Measurements from ENCODE around the gene HPCA. TPM values are rescaled to one million over a fixed set of nuclear protein-coding genes. Genes with fewer than 3 reads are reported as not detected.

The HPCA gene
- polyA plus RNA-seq, 2 donors = 0.15 TPM; not detected in 1

Other genes starting within 250 kb of the HPCA start
- 10 to 100 TPM; 40.2 to 41.8 TPM for gene ZBTB8OS, start 235.9 kb upstream of the HPCA start, polyA plus RNA-seq
- gene RBBP4, start 235.3 kb upstream of the HPCA start, polyA plus RNA-seq = 10 to 100 TPM; 28.3 to 47.0 TPM
- 1 to 10 TPM; 2.8 to 4.9 TPM for gene SYNC, start 183.7 kb upstream of the HPCA start, polyA plus RNA-seq
- gene YARS1, start 69.1 kb upstream of the HPCA start, polyA plus RNA-seq = 10 to 100 TPM; 33.2 to 52.2 TPM
- gene S100PBP, start 68.8 kb upstream of the HPCA start, polyA plus RNA-seq = 10 to 100 TPM in 1 of 2 donors, 1 to 10 TPM in 1; 4.6 to 11.4 TPM
- under 1 TPM; 0.53 to 0.90 TPM for gene FNDC5, start 15.6 kb upstream of the HPCA start, polyA plus RNA-seq
- gene TMEM54, start 14.9 kb downstream of the HPCA start, polyA plus RNA-seq = 100 to 1,000 TPM in 1 of 2 donors, 10 to 100 TPM in 1; 93.0 to 133 TPM
- gene RNF19B, start 78.3 kb downstream of the HPCA start, polyA plus RNA-seq = 10 to 100 TPM; 10.7 to 19.9 TPM
- gene AK2, start 150.4 kb downstream of the HPCA start, polyA plus RNA-seq = 100 to 1,000 TPM in 1 of 2 donors, 10 to 100 TPM in 1; 63.2 to 106 TPM
- under 1 TPM; 0.63 to 0.72 TPM for gene AZIN2, start 194.7 kb downstream of the HPCA start, polyA plus RNA-seq